OCI-LY7 (cell line): ENCODE results near the gene SNAPIN.

Experiments used
- CTCF ChIP-seq: fragments of 200-600 bp; sonication (generic); conservative IDR thresholded peaks from 2 replicates; pipeline ENCODE4 v1.5.1; 2014; ENCODE audit warnings: mild to moderate bottlenecking, antibody characterized with exemption, low read length, moderate library complexity, mixed read lengths
- EZH2phosphoT487 ChIP-seq: fragments of 200-600 bp; sonication (generic); IDR thresholded peaks from 2 replicates; pipeline ENCODE4 v1.6.1; 2018; ENCODE audit warnings: low read depth, borderline replicate concordance, mild to moderate bottlenecking, mixed run types, antibody characterized with exemption, low read length, moderate library complexity, mixed read lengths

GRCh38 chr1:153624965-153625611 is 33.4 kb upstream of the SNAPIN start:
- TF ChIP-seq CTCF = no peak
- TF ChIP-seq EZH2phosphoT487 = no peak
